Activated CD8-positive, alpha-beta T cell treated with anti-CD3 and anti-CD28 coated beads for 36 hours (primary cell): ENCODE results near the gene JAK1. TPM values are rescaled to one million over a fixed set of nuclear protein-coding genes. Genes with fewer than 3 reads are reported as not detected.
A peak's percentile ranks its signal among the peaks of the same experiment; 100 is the strongest.

Experiments
- ATAC-seq: fragments of 200-7000 bp; cut with Tn5 transposase; one replicate; pipeline ENCODE4 v1.10.0; 2021; ENCODE audit warnings: mild to moderate bottlenecking, moderate library complexity
- CTCF ChIA-PET: fragments of 350-600 bp; sonication (Branson Sonifier 250); formaldehyde crosslinking; loops from one replicate; lab custom pipeline; 2021; ENCODE audit warnings: antibody characterized with exemption; lab: Charles Lee
- POLR2A ChIA-PET: fragments of 350-600 bp; sonication (Branson Sonifier 250); formaldehyde crosslinking; loops from one replicate; lab custom pipeline; 2021; ENCODE audit warnings: antibody characterized with exemption; lab: Charles Lee
- DNase-seq: peaks from one replicate; pipeline ENCODE4 v3.0.0-alpha.2; 2020
- H3K27ac Mint-ChIP-seq: one replicate; pipeline ENCODE4 v1.8.0; 2021; ENCODE audit warnings: mild to moderate bottlenecking, mixed read lengths
- H3K27me3 Mint-ChIP-seq: one replicate; pipeline ENCODE4 v1.8.0; 2021; ENCODE audit warnings: mixed read lengths
- H3K36me3 Mint-ChIP-seq: one replicate; pipeline ENCODE4 v1.8.0; 2021; ENCODE audit warnings: low read depth, mixed read lengths
- H3K4me1 Mint-ChIP-seq: one replicate; pipeline ENCODE4 v1.8.0; 2021; ENCODE audit warnings: low read depth, mixed read lengths
- H3K4me3 Mint-ChIP-seq: one replicate; pipeline ENCODE4 v1.8.0; 2021; ENCODE audit warnings: mild to moderate bottlenecking, moderate library complexity, mixed read lengths
- H3K9me3 Mint-ChIP-seq: one replicate; pipeline ENCODE4 v1.8.0; 2021; ENCODE audit warnings: mixed read lengths
- intact Hi-C: fragments of 100-400 bp; cut with micrococcal nuclease; formaldehyde crosslinking; loops from one replicate; pipeline ENCODE4 v1.10.0; 2022
- total RNA-seq, 2 experiments: library from RNA; stranded (reverse); gene quantifications; one replicate each; pipeline ENCODE4 v1.2.3, GENCODE V29; 2021
- TF ChIP-seq, protein P1 (sequence below): fragments of 200-600 bp; IDR thresholded peaks from one replicate; pipeline ENCODE4 v1.8.0; 2022; ENCODE audit warnings: antibody characterized with exemption, mild to moderate bottlenecking

The JAK1 gene
- total RNA-seq, 2 experiments from 2014 or later, result 96.3 to 108 TPM

DNA sequence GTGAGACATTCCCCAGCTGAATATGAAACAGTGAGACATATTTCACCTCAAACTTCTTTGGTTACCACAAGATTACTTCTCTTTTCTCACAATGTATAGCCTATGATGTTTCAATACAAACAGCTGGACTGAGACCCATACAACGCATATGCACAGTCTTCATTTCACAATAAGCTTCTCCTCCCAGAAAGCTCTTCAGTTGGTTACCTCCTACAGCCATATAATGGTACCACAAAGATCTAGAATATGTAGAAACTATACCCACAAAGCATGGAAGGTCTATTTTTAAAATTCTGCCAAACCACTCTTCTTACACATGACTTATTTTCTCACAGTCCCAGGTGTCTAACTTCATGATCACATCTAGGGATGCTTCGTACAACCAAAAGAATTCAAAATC is 70.8 kb downstream of the JAK1 start:
- peak; percentile 72 for ATAC-seq
- no peak overlapping the region for H3K4me3 Mint-ChIP-seq
- ChIA-PET CTCF (interaction anchor here (0.5 to 1.9 kb wide), 5 partner anchors 9 to 51 kb away, joined by 3 to 7 read pairs (median 4); no protein-coding TSS in a partner anchor), POLR2A (interaction anchor here (0.6 to 1.5 kb wide), 7 partner anchors 8 to 252 kb away, joined by 3 to 5 read pairs (median 3); partner anchors contain the start of gene AK4)
- TF ChIP-seq, protein P1, sequence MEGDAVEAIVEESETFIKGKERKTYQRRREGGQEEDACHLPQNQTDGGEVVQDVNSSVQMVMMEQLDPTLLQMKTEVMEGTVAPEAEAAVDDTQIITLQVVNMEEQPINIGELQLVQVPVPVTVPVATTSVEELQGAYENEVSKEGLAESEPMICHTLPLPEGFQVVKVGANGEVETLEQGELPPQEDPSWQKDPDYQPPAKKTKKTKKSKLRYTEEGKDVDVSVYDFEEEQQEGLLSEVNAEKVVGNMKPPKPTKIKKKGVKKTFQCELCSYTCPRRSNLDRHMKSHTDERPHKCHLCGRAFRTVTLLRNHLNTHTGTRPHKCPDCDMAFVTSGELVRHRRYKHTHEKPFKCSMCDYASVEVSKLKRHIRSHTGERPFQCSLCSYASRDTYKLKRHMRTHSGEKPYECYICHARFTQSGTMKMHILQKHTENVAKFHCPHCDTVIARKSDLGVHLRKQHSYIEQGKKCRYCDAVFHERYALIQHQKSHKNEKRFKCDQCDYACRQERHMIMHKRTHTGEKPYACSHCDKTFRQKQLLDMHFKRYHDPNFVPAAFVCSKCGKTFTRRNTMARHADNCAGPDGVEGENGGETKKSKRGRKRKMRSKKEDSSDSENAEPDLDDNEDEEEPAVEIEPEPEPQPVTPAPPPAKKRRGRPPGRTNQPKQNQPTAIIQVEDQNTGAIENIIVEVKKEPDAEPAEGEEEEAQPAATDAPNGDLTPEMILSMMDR, result no peak
- DNase-seq, result no peak
- H3K9me3 Mint-ChIP-seq, result no peaks in the 10 kb centered on the region
- no peaks in the 10 kb centered on the region for H3K36me3 Mint-ChIP-seq
- H3K27ac Mint-ChIP-seq, result no peak overlapping the region
- no peaks in the 10 kb centered on the region for H3K27me3 Mint-ChIP-seq
- peaks cover 91% of the 10 kb centered on the region for H3K4me1 Mint-ChIP-seq
- intact Hi-C loops, result no loop called here

DNA sequence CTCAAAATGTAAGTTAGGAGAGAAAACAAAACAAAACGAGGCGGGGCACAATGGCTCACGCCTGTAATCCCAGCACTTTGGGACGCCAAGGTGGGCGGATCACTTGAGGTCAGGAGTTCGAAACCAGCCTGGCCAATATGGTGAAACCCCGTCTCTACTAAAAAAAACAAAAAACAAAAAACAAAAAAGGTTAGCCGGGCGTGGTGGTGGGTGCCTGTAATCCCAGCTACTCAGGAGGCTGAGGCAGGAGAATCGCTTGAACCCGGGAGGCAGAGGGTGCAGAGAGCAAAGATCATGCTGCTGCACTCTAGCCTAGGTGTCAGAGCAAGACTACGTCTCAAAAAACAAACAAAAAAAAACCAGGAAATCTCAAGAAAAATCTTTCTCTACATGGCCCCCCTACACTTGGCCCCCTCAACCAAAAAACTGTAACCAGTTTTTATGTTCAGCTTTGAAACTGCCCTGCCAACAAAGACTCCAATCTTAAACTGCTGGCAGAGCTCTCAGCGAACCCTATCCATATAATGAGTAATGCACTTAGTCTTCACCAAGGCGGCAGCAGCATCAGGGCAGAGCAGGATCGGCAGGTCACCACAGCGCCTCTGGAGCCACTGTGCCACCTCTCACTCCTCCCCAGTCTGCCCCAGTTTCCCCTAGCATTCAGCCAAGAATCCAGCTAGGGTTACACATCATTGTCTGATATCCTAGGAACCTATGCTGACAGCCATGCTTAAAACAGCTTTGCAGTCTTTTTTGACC is 71.7 kb downstream of the JAK1 start:
- H3K27me3 Mint-ChIP-seq, result no peaks in the 10 kb centered on the region
- no peak overlapping the region for H3K4me3 Mint-ChIP-seq
- ATAC-seq (no peak), DNase-seq (no peak)
- peaks cover 91% of the 10 kb centered on the region for H3K4me1 Mint-ChIP-seq
- intact Hi-C loops, result no loop called here
- H3K9me3 Mint-ChIP-seq, result no peaks in the 10 kb centered on the region
- no peaks in the 10 kb centered on the region for H3K36me3 Mint-ChIP-seq
- ChIA-PET CTCF (interaction anchor here (0.6 to 1.9 kb wide), 5 partner anchors 9 to 67 kb away, joined by 3 to 7 read pairs (median 4); no protein-coding TSS in a partner anchor), POLR2A (interaction anchor here (0.6 to 1.6 kb wide), 7 partner anchors 9 to 107 kb away, joined by 3 to 6 read pairs (median 4); no protein-coding TSS in a partner anchor)
- H3K27ac Mint-ChIP-seq, result no peak overlapping the region
- TF ChIP-seq, protein P1, result no peak

DNA sequence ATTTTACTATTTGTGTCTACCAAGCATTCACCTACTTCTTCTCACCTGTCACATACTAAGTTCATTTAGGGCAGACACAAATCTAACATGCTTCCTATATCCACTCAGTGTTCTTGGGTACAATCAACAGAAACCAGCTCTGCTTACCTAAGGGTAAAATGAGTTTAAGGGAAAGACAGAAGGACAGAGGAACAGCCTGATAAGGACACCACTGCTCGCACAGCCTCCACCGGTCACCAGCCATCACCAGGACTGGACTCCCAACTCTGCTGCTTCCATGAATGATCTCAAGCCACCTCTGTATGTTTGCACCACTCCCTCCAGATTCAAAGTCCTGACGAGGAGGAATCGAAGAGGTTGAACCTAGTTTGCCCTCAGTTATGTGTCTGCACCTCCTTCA is 72.4 kb downstream of the JAK1 start:
- peaks cover 92% of the 10 kb centered on the region for H3K4me1 Mint-ChIP-seq
- H3K36me3 Mint-ChIP-seq, result no peaks in the 10 kb centered on the region
- H3K27ac Mint-ChIP-seq, result no peak overlapping the region
- TF ChIP-seq, protein P1, result no peak
- ATAC-seq (no peak), DNase-seq (no peak)
- ChIA-PET POLR2A (interaction anchor here (1.1 to 1.6 kb wide), 3 partner anchors 24 to 394 kb away, joined by 3 to 7 read pairs (median 6); no protein-coding TSS in a partner anchor), CTCF (interaction anchor here (0.8 to 2.0 kb wide), 4 partner anchors 16 to 68 kb away, joined by 3 to 4 read pairs (median 4); no protein-coding TSS in a partner anchor)
- H3K27me3 Mint-ChIP-seq, result no peaks in the 10 kb centered on the region
- H3K4me3 Mint-ChIP-seq, result no peak overlapping the region
- H3K9me3 Mint-ChIP-seq, result no peaks in the 10 kb centered on the region
- intact Hi-C loops, result no loop called here

DNA sequence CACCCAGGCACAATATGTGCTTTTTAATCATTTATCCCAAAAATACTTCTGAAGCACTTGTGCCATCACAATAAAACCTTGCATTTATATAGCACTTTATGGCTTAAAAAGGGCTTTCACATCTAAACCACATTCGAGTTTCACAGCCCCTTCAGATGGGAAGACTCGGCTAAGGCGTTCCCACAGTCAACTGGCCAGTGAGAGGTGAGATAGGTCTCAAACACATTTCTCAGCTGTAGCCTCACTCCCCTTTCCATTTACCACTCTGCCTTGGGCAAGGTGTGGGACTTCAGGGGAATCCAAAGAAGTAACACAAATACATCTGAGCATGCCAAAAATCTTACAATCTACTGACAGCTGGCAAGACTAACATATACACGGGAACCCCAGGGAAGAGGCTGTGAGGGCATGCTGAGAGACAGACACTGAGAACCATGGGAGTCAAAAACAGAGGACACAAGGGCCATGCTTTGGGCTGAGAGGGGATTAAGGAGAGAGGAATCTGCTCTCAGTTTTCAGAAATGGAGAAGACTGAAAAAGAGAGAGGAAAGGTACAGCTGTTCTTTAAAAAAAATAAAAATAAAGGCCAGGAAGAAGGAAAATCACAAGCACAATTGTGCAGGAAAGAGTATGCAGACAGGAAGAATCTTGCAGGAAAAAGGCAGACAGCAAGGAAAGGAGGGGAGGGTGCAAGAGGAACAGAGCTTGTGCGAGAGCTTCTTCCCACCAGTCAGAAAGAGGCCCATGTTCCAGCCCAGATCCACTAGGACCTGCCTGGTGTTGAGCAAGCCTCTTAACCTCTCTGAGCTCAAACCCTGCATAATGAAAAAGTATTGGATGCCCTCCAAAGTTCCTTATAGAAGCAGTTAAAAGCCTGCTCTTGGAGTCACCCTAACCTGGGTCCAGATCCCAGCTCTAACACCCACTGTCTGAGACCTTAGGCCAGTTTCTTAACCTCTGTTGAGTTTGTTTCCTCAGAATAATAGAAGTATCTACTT is 73.5 kb downstream of the JAK1 start:
- no peak for DNase-seq
- H3K9me3 Mint-ChIP-seq, result no peaks in the 10 kb centered on the region
- ATAC-seq, result no peak
- H3K27me3 Mint-ChIP-seq, result no peaks in the 10 kb centered on the region
- CTCF ChIA-PET, result interaction anchor here (0.6 to 2.0 kb wide), 4 partner anchors 15 to 296 kb away, joined by 3 to 4 read pairs (median 4); no protein-coding TSS in a partner anchor
- peaks cover 90% of the 10 kb centered on the region for H3K4me1 Mint-ChIP-seq
- POLR2A ChIA-PET, result interaction anchor here (0.6 to 1.3 kb wide), 6 partner anchors 30 to 393 kb away, joined by 3 to 7 read pairs (median 3); no protein-coding TSS in a partner anchor
- no peak overlapping the region for H3K4me3 Mint-ChIP-seq
- H3K27ac Mint-ChIP-seq, result no peak overlapping the region
- H3K36me3 Mint-ChIP-seq, result no peaks in the 10 kb centered on the region
- TF ChIP-seq, protein P1, result no peak
- intact Hi-C loops, result no loop called here
